ENCODE results near the gene RPGRIP1. TPM values are rescaled to one million over a fixed set of nuclear protein-coding genes. Genes with fewer than 3 reads are reported as not detected.
A peak's percentile ranks its signal among the peaks of the same experiment; 100 is the strongest.
"Not testable (repeated sequence)": the region's sequence is repeated elsewhere in the genome, so short reads cannot be mapped to it uniquely, and the experiment has no call there.

The RPGRIP1 gene
- total and polyA plus RNA-seq, 8 donors: 0.41 to 1.3 (median 0.64) TPM

GRCh38 chr14:21302013-21302835 is 22.3 kb downstream of the RPGRIP1 start:
- no peak for TF ChIP-seq CTCF (IDR thresholded peaks at IDR 0.05)

DNA sequence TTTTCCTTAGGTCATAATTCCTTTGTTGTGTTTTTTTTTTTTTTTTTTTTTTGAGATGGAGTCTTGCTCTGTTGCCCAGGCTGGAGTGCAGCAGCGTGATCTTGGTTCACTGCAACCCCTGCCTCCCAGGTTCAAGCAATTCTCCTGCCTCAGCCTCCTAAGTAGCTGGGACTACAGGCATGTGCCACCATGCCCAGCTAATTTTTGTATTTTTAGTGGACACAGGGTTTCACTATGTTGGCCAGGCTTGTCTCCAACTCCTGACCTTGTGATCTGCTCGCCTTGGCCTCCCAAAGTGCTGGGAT is 22.9 kb downstream of the RPGRIP1 start:
- DNase-seq; H3K36me3 ChIP-seq; H3K4me3 ChIP-seq; H3K9me3 ChIP-seq; H3K4me1 ChIP-seq; ATAC-seq; H3K27ac ChIP-seq; intact Hi-C loops (cut with DNase I): not testable (repeated sequence)
- peaks cover 7 to 40% of the 10 kb centered on the region in 2 donors for H3K27me3 ChIP-seq

More at GRCh38 chr14:21302013-21302835, 22.3 kb downstream of the RPGRIP1 start:
- no peak overlapping the region for H3K27ac ChIP-seq
- peaks cover 7 to 40% of the 10 kb centered on the region in 2 donors for H3K27me3 ChIP-seq
- DNase-seq (no peak), ATAC-seq (no peak)
- intact Hi-C loops (cut with DNase I): no loop called here
- no peaks in the 10 kb centered on the region for H3K9me3 ChIP-seq
- peaks cover 2 to 4% of the 10 kb centered on the region in 2 donors for H3K4me1 ChIP-seq
- H3K4me3 ChIP-seq: no peak overlapping the region
- no peaks in the 10 kb centered on the region for H3K36me3 ChIP-seq

- Histone ChIP-seq H3K27me3 (peaks cover 0 to under 1% of the 10 kb centered on the region in 2 donors), H3K4me1 (peaks cover 0 to 13% of the 10 kb centered on the region in 2 donors), H3K27ac (no peak overlapping the region), H3K4me3 (no peak overlapping the region), H3K36me3 (no peaks in the 10 kb centered on the region), H3K9me3 (no peaks in the 10 kb centered on the region)
- TF ChIP-seq CTCF (IDR thresholded peaks at IDR 0.05): no peak
- DNase-seq (no peak), ATAC-seq (no peak)
- intact Hi-C loops (cut with DNase I): no loop called here
Observed at GRCh38 chr14:21307637-21308036, 27.8 kb downstream of the RPGRIP1 start.

DNA sequence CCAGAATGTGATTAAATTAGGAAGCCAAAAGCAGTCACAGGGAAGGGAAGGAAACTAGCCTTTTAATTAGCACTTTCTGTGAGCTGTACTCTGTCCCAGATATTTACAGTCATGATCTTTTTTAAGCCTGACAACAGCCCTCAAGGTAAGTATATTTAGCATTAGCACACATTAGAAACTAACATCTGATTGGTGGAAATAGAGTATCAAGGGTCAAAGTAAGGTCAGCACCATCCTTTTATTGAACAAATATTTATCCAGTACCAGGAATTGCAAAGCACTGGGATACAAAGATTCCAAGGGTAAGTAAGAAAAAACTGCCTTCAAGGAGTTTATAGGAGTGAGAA is 28.2 kb downstream of the RPGRIP1 start:
- peak; percentile 82 for ATAC-seq
- Histone ChIP-seq H3K27me3 (no peaks in the 10 kb centered on the region), H3K4me3 (peak overlapping the region in 1 of 2 donors; percentile 34), H3K9me3 (no peaks in the 10 kb centered on the region), H3K4me1 (peaks cover 0 to 13% of the 10 kb centered on the region in 2 donors), H3K27ac (peak overlapping the region; percentile 60 to 74), H3K36me3 (no peaks in the 10 kb centered on the region)
- TF ChIP-seq CTCF (IDR thresholded peaks at IDR 0.05): no peak
- intact Hi-C loops (cut with DNase I): no loop called here
- peak in 1 of 4 donors; percentile 10 for DNase-seq

DNA sequence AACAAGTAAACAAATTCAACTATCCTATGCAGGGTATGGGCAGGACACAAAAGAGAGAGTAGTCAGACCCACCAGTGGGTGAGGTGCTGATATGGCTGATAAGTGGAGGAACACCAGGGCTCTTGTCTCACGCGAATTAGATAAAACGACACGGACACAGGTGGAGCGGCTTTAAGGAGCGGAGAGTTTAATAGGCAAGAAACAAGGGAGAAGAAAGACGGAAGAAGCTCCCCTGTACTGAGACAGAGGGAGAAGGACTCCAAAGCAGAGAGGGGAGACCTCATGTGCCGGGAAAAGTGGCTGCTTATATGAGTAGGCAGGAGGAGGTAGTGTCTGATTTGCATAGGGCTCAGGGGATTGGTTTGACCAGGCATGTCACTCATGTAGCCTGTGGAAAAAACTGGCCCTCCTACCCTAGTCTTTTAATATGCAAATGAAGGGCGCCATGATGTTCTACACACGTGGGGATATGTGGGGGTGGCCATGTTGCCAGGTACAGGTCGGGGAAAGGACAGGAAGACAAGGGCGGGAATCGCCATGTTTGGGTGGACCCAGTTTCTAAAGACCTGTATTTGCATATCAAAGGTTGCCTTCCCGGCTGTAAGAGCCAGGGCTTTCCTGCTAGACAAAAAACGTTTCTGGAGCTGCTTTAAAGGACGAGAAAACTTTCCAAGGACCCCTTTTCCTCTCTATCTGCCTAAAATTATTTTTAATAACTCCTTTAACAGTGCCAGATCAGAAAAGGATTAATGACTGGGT is 28.8 kb downstream of the RPGRIP1 start:
- peak; percentile 93 for ATAC-seq
- intact Hi-C loops (cut with DNase I): no loop called here

More for the DNA sequence above, 28.8 kb downstream of the RPGRIP1 start:
- Histone ChIP-seq H3K27me3 (no peaks in the 10 kb centered on the region), H3K4me1 (peaks cover 0 to 13% of the 10 kb centered on the region in 2 donors), H3K36me3 (no peaks in the 10 kb centered on the region), H3K4me3 (peak overlapping the region; percentile 10 to 34), H3K27ac (peak overlapping the region; percentile 60 to 74), H3K9me3 (no peaks in the 10 kb centered on the region)
- TF ChIP-seq CTCF (IDR thresholded peaks at IDR 0.05): no peak
- DNase-seq: peak in 3 of 4 donors; percentile 42 to 85 (median 84)

All from left lung (tissue), 10 donors.